Tibial artery (tissue), 4 donors: Measurements from ENCODE around the gene AURKAIP1.

Experiments used
- DNase-seq, 2 donors: peaks; one replicate each; pipeline ENCODE4 v3.0.0-alpha.2; 2019
- H3K27ac ChIP-seq, 2 donors: fragments of 200-600 bp; sonication (generic) in 1 of 2; 1 replicate in 1 of 2; 2 replicates in 1 of 2; pipeline ENCODE4 v1.5.1; 2018 to 2019; ENCODE audit warnings: mild to moderate bottlenecking in 1 of 2
- H3K27me3 ChIP-seq, 2 donors: fragments of 200-600 bp; sonication (generic) in 1 of 2; one replicate each; pipeline versions ENCODE4 v1.5.1 to v1.6.0; 2016 to 2019
- H3K36me3 ChIP-seq, 3 donors: fragments of 200-600 bp; sonication (generic) in 2 of 3; one replicate each; pipeline ENCODE4 v1.5.1; 2016 to 2019; ENCODE audit warnings: mild to moderate bottlenecking in 2 of 3
- H3K4me1 ChIP-seq, 4 donors: fragments of 200-600 bp; sonication (generic) in 2 of 4; 1 replicate in 3 of 4; 2 replicates in 1 of 4; pipeline ENCODE4 v1.5.1; 2016 to 2019
- H3K4me3 ChIP-seq, 2 donors: fragments of 200-600 bp; sonication (generic) in 1 of 2; 1 replicate in 1 of 2; 2 replicates in 1 of 2; pipeline ENCODE4 v1.5.1; 2018 to 2019; ENCODE audit warnings: mild to moderate bottlenecking in 2 of 2
- H3K9me3 ChIP-seq, 3 donors: fragments of 200-600 bp; sonication (generic) in 1 of 3; one replicate each; pipeline ENCODE4 v1.5.1; 2016 to 2019
- intact Hi-C: fragments of 100-400 bp; cut with DNase I; formaldehyde crosslinking; loops from one replicate; pipeline ENCODE4 v1.15.0; 2023; ENCODE audit warnings: low total_unique reads
- TF ChIP-seq, protein P1 (sequence below), 2 experiments: fragments of 200-600 bp in 1 of 2; fragments of 450-650 bp in 1 of 2; IDR thresholded peaks; one replicate each; pipeline ENCODE4 v1.5.1; 2017 to 2019; ENCODE audit warnings: antibody characterized with exemption in 2 of 2, mild to moderate bottlenecking in 1 of 2, moderate library complexity in 1 of 2

The AURKAIP1 gene

GRCh38 chr1:1345860-1346500 lies 29.0 kb downstream of the AURKAIP1 start:
- DNase-seq: no peak
- Histone ChIP-seq H3K27me3 (no peaks in the 10 kb centered on the region), H3K36me3 (peaks cover 0 to 13% (median 8%) of the 10 kb centered on the region in 3 donors), H3K4me3 (no peak overlapping the region), H3K9me3 (no peaks in the 10 kb centered on the region), H3K27ac (no peak overlapping the region), H3K4me1 (peaks cover 0 to 50% (median 34%) of the 10 kb centered on the region in 4 donors)
- intact Hi-C loops: no loop called here
- TF ChIP-seq, protein P1, sequence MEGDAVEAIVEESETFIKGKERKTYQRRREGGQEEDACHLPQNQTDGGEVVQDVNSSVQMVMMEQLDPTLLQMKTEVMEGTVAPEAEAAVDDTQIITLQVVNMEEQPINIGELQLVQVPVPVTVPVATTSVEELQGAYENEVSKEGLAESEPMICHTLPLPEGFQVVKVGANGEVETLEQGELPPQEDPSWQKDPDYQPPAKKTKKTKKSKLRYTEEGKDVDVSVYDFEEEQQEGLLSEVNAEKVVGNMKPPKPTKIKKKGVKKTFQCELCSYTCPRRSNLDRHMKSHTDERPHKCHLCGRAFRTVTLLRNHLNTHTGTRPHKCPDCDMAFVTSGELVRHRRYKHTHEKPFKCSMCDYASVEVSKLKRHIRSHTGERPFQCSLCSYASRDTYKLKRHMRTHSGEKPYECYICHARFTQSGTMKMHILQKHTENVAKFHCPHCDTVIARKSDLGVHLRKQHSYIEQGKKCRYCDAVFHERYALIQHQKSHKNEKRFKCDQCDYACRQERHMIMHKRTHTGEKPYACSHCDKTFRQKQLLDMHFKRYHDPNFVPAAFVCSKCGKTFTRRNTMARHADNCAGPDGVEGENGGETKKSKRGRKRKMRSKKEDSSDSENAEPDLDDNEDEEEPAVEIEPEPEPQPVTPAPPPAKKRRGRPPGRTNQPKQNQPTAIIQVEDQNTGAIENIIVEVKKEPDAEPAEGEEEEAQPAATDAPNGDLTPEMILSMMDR (IDR thresholded peaks at IDR 0.05): no peak

DNA sequence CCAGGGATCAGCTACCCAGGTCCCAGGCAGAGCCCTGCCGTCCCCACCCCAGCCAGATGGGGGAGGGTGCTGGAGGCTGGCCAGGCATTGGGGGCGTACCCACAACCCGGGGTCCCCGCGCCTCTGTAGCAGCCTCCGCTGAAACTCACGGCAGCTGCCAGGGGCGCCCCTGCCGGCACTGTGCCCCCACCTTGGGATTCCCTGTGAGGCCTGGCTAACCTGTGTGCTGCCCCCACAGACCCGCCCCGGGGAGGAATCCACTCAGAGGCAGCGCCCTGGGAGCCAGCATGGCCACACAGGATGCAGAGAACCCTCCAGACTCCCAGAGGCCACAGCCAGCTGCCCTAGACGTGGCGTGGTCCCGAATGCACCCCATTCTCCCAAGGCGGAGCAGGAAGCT lies 29.6 kb downstream of the AURKAIP1 start:
- TF ChIP-seq, protein P1 (IDR thresholded peaks at IDR 0.05): no peak
- Histone ChIP-seq H3K9me3 (no peaks in the 10 kb centered on the region), H3K4me1 (peaks cover 0 to 50% (median 34%) of the 10 kb centered on the region in 4 donors), H3K27me3 (no peaks in the 10 kb centered on the region), H3K27ac (no peak overlapping the region), H3K36me3 (peaks cover 0 to 19% (median 12%) of the 10 kb centered on the region in 3 donors), H3K4me3 (no peak overlapping the region)
- DNase-seq: no peak
- intact Hi-C loops: no loop called here

- intact Hi-C loops: no loop called here
- no peak for DNase-seq
- no peak overlapping the region for H3K4me3 ChIP-seq
- H3K4me1 ChIP-seq: peaks cover 0 to 50% (median 34%) of the 10 kb centered on the region in 4 donors
- peaks cover 0 to 24% (median 18%) of the 10 kb centered on the region in 3 donors for H3K36me3 ChIP-seq
- TF ChIP-seq, protein P1 (IDR thresholded peaks at IDR 0.05): no peak
- H3K9me3 ChIP-seq: no peaks in the 10 kb centered on the region
- no peaks in the 10 kb centered on the region for H3K27me3 ChIP-seq
- no peak overlapping the region for H3K27ac ChIP-seq
Observed at GRCh38 chr1:1344655-1345361, 30.2 kb downstream of the AURKAIP1 start.

DNA sequence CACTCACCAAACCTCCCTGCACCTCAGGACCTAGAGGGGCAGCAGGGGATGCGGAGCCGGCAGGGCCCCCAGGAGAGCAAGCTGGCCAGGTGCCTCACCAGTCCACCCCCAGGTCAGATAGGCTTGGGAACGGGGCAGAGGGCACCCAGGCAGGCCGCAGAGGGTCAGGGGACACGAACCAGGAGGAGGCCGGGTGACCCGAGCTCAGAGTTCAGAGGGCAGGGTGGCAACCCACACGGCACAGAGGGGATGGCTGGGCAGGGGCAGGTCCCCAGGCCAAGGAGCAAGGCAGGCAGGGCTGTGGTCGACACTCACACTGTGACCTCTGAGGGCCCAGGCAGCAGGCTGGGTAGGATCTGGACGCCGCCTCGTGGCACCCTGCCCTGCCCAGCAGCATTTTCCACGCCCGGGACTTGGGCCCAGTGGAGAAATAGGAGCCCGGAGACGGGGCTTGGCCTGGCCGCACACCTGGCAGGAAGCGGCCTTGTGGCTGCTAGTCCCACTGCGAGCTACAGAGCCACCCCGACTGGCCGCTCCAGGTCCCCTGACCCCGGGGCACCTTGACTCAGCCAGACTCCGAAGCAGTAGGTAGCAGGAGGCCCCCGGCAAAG lies 31.1 kb downstream of the AURKAIP1 start:
- H3K9me3 ChIP-seq: no peaks in the 10 kb centered on the region
- H3K4me1 ChIP-seq: peaks cover 0 to 50% (median 34%) of the 10 kb centered on the region in 4 donors
- H3K27ac ChIP-seq: no peak overlapping the region
- DNase-seq: no peak
- no peaks in the 10 kb centered on the region for H3K27me3 ChIP-seq
- TF ChIP-seq, protein P1 (IDR thresholded peaks at IDR 0.05): no peak
- intact Hi-C loops: no loop called here
- H3K36me3 ChIP-seq: peaks cover 4 to 33% (median 27%) of the 10 kb centered on the region in 3 donors
- no peak overlapping the region for H3K4me3 ChIP-seq

DNA sequence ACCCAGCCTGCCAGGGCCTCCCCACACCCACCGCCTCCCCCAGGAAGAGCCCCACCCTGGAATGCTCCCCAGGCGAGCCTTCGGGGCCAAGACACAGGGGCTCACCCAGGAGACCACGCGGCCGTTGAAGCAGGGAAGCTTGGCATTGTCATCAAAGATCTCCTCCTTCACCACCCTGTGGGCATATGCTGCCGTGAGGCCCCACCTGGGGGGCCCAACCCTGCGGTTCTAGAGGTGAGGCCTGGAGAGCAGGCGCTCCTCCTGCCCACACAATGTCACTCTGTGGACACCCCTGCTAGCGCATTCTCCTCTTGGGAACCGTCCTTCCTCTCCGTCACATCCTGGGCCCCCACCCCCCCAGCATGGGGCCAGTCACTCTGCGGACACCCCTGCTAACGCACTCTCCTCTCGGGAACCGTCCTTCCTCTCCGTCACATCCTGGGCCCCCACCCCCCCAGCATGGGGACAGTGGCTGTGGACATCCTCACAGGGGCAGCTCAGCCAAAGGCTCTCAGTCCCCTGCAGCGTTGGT lies 32.4 kb downstream of the AURKAIP1 start:
- no peaks in the 10 kb centered on the region for H3K9me3 ChIP-seq
- TF ChIP-seq, protein P1 (IDR thresholded peaks at IDR 0.05): no peak

More for the DNA sequence above, 32.4 kb downstream of the AURKAIP1 start:
- intact Hi-C loops: no loop called here
- Histone ChIP-seq H3K27ac (no peak overlapping the region), H3K4me1 (peaks cover 0 to 40% (median 26%) of the 10 kb centered on the region in 4 donors), H3K4me3 (no peak overlapping the region), H3K36me3 (peaks cover 15 to 46% (median 39%) of the 10 kb centered on the region in 3 donors), H3K27me3 (no peaks in the 10 kb centered on the region)
- no peak for DNase-seq
